B cell (primary cell): ENCODE results near the gene OPRPN.

Experiments
- CTCF ChIP-seq: fragments of 200-600 bp; IDR thresholded peaks from one replicate; pipeline ENCODE4 v1.8.0; 2022; ENCODE audit warnings: antibody characterized with exemption, mild to moderate bottlenecking
- EZH2 ChIP-seq: IDR thresholded peaks from 2 replicates; pipeline ENCODE4 v1.6.1; 2012; ENCODE audit warnings: borderline replicate concordance, low read depth, mild to moderate bottlenecking, moderate library complexity, low read length; ENCODE audit not compliant: insufficient read depth, poor library complexity, severe bottlenecking

DNA sequence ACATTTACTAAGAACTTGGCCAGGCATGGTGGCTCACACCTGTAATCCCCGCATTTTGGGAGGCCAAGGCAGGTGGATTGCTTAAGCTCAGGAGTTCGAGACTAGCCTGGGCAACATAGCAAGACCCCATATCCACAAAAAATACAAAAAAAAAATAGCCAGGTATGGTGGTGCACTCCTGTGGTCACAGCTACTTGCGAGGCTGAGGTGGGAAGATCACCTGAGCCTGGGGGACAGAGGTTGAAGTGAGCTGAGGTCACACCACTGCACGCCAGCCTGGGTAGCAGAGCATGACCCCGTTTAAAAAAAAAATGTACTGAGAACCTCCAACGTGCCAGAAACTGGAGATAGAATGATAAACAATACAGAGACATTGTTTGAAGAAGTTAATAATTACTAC is 8.0 kb downstream of the OPRPN start:
- TF ChIP-seq CTCF (no peak), EZH2 (no peak)
